Nephron (organoid): ENCODE data around the gene SLC6A7.

Source experiments
- H3K27ac Mint-ChIP-seq, 3 experiments: 2 replicates each; pipeline ENCODE4 v1.8.0; 2020; ENCODE audit warnings: mixed read lengths in 3 of 3, mild to moderate bottlenecking in 2 of 3, moderate library complexity in 1 of 3
- H3K27me3 Mint-ChIP-seq: 2 replicates; pipeline ENCODE4 v1.8.0; 2021; ENCODE audit warnings: low read depth, mild to moderate bottlenecking, moderate library complexity, mixed read lengths
- H3K36me3 Mint-ChIP-seq: 2 replicates; pipeline ENCODE4 v1.8.0; 2020; ENCODE audit warnings: low read depth, mixed read lengths
- H3K4me1 Mint-ChIP-seq: 2 replicates; pipeline ENCODE4 v1.8.0; 2020; ENCODE audit warnings: mixed read lengths
- H3K4me3 Mint-ChIP-seq, 3 experiments: 2 replicates each; pipeline ENCODE4 v1.8.0; 2020; ENCODE audit warnings: mild to moderate bottlenecking in 3 of 3, mixed read lengths in 3 of 3, moderate library complexity in 2 of 3
- H3K9me3 Mint-ChIP-seq: 2 replicates; pipeline ENCODE4 v1.8.0; 2020; ENCODE audit warnings: mixed read lengths
- CTCF ChIP-seq, 3 experiments: fragments of 200-600 bp; sonication (generic); IDR thresholded peaks; one replicate each; pipeline ENCODE4 v1.5.0; 2021; ENCODE audit warnings: antibody characterized with exemption in 3 of 3; ENCODE audit not compliant: unreplicated experiment in 3 of 3

The SLC6A7 gene

GRCh38 chr5:150157168-150157567 lies 32.7 kb upstream of the SLC6A7 start:
- H3K9me3 Mint-ChIP-seq = no peaks in the 10 kb centered on the region
- TF ChIP-seq CTCF (IDR thresholded peaks at IDR 0.05; ENCODE audit: unreplicated experiment in 3 of 3) = no peak
- peaks cover 4% of the 10 kb centered on the region for H3K36me3 Mint-ChIP-seq
- peak overlapping the region; percentile 90 to 98 (median 95) for H3K27ac Mint-ChIP-seq
- H3K4me3 Mint-ChIP-seq = peak overlapping the region; percentile 65 to 76 (median 71)
- H3K27me3 Mint-ChIP-seq = peaks cover 4% of the 10 kb centered on the region
- peaks cover 68% of the 10 kb centered on the region for H3K4me1 Mint-ChIP-seq

DNA sequence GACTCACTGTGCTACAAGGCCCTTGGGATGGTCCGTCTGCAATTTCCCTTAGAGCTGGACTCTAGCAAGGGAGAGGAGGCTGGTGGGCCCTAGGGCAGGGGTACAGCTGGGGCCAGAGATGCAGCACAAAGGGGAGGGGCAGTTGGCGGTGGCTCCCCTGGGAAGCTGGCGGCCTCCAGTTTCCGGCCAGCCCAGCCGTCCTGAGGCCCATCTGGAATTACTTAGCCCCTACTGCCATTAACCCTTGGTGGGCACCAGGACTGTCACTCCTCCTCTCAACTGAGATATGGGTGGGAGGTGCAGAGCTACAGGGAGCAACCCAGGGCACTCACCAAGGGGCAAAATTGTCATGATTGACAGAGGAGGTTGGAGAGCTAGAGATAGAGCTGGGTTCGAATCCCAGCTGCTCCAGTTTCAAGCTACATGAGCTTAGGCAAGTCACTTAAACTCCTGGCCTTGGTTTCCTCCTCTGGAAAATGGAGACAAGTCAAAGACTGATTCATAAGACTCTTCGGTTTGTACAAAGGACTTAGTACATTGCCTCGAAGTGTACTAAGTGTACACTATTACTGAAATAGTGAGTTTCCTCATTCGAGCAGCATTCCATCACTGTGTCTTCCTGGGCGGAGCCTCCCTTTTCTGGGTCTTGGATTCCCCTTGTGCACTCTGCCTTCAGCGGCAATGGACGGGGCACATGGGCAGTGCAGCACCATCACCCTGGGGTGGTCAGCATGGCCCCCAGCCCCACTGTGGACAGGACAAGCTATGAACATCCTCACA lies 31.5 kb upstream of the SLC6A7 start:
- H3K36me3 Mint-ChIP-seq = no peaks in the 10 kb centered on the region
- peak overlapping the region; percentile 90 to 98 (median 95) for H3K27ac Mint-ChIP-seq

GRCh38 chr5:150159031-150159430 lies 30.8 kb upstream of the SLC6A7 start:
- no peaks in the 10 kb centered on the region for H3K9me3 Mint-ChIP-seq
- peak overlapping the region; percentile 90 to 98 (median 95) for H3K27ac Mint-ChIP-seq
- no peak for TF ChIP-seq CTCF (IDR thresholded peaks at IDR 0.05; ENCODE audit: unreplicated experiment in 3 of 3)
- peaks cover 68% of the 10 kb centered on the region for H3K4me1 Mint-ChIP-seq
- no peaks in the 10 kb centered on the region for H3K36me3 Mint-ChIP-seq
- H3K4me3 Mint-ChIP-seq = peak overlapping the region in 1 of 3 experiments; percentile 21
- no peaks in the 10 kb centered on the region for H3K27me3 Mint-ChIP-seq

More for the DNA sequence above, 31.5 kb upstream of the SLC6A7 start:
- peak overlapping the region in 2 of 3 experiments; percentile 21 to 40 for H3K4me3 Mint-ChIP-seq
- no peaks in the 10 kb centered on the region for H3K27me3 Mint-ChIP-seq
- peaks cover 68% of the 10 kb centered on the region for H3K4me1 Mint-ChIP-seq
- no peaks in the 10 kb centered on the region for H3K9me3 Mint-ChIP-seq
- TF ChIP-seq CTCF (IDR thresholded peaks at IDR 0.05; ENCODE audit: unreplicated experiment in 3 of 3) = no peak

DNA sequence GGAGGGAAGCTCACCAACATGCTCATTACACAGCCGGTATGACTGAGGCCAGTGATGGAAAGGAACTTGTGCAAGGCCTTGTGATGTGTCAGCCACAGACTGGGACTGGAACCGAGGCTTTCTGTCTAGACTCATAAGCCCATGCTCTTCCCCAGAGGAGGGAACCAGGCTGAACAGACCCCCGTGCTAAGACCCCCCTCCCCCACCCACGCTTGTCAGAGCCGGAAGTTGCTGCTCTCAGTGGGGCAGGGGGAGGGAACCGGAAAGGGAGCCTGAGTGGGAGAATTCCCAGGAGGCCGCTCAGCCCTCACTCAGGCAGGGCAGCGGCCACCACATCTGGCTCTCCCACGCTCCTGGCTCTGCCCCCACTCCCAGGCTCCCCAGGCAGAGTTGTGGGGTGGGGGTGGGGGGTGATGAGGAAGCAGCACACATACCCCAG lies 30.1 kb upstream of the SLC6A7 start:
- Mint-ChIP-seq H3K36me3 (no peaks in the 10 kb centered on the region), H3K4me1 (peaks cover 70% of the 10 kb centered on the region), H3K27ac (peak overlapping the region; percentile 88 to 97 (median 95)), H3K4me3 (no peak overlapping the region), H3K27me3 (no peaks in the 10 kb centered on the region), H3K9me3 (no peaks in the 10 kb centered on the region)
- TF ChIP-seq CTCF (IDR thresholded peaks at IDR 0.05; ENCODE audit: unreplicated experiment in 3 of 3) = no peak

DNA sequence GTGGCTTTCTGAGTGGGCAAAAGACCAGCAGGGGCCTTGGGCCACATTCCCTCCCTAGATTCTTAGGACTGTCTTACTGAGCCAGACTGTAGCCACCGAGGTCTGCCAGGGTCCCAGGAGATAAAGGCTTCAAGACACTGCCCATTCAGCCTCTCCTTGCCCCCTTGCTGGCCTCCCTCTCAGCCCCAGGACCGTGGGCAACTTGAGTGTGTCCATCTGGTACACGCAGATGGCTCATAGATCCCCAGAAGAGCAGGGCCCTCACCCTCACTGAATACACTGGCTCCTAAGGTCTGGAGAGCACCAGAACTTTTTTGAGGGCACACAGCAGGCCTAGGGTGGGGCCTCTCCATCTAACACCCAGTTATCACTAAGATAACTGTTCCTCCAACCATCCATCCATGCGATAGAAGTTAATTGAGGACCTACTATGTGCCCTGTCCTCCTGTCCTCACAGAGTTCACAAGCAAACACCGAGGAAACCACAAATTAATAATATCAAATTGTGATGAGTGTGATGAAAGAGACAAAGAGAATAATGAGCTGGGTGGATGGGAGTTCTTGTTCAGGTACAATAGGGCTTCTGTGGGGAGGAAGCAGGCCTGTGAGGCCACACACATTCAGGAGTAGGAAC lies 29.3 kb upstream of the SLC6A7 start:
- H3K9me3 Mint-ChIP-seq = no peaks in the 10 kb centered on the region
- TF ChIP-seq CTCF (IDR thresholded peaks at IDR 0.05; ENCODE audit: unreplicated experiment in 3 of 3) = no peak
- peak overlapping the region; percentile 88 to 97 (median 95) for H3K27ac Mint-ChIP-seq
- H3K27me3 Mint-ChIP-seq = peaks cover 7% of the 10 kb centered on the region
- H3K36me3 Mint-ChIP-seq = no peaks in the 10 kb centered on the region
- peaks cover 78% of the 10 kb centered on the region for H3K4me1 Mint-ChIP-seq
- H3K4me3 Mint-ChIP-seq = no peak overlapping the region
